Esophagus muscularis mucosa (tissue), 4 donors: ENCODE measurements around the gene ZBTB39. TPM values are rescaled to one million over a fixed set of nuclear protein-coding genes. Genes with fewer than 3 reads are reported as not detected.

Experiments
- DNase-seq: peaks from one replicate; pipeline ENCODE4 v3.0.0-alpha.2; 2017; ENCODE audit errors: extremely low spot score
- H3K27ac ChIP-seq, 4 donors: fragments of 200-600 bp; sonication (generic); replicated peaks in 1 of 4; 1 replicate in 3 of 4; 2 replicates in 1 of 4; pipeline ENCODE4 v1.5.1; 2016 to 2019; ENCODE audit warnings: mild to moderate bottlenecking in 1 of 4
- H3K27me3 ChIP-seq, 4 donors: fragments of 200-600 bp; sonication (generic); one replicate each; pipeline versions ENCODE4 v1.5.1 to v1.6.0; 2016 to 2019
- H3K36me3 ChIP-seq, 4 donors: fragments of 200-600 bp; sonication (generic); one replicate each; pipeline ENCODE4 v1.5.1; 2016 to 2019
- H3K4me1 ChIP-seq, 4 donors: fragments of 200-600 bp; sonication (generic); one replicate each; pipeline ENCODE4 v1.5.1; 2016 to 2019
- H3K4me3 ChIP-seq, 4 donors: fragments of 200-600 bp; sonication (generic); 1 replicate in 2 of 4; 2 replicates in 2 of 4; pipeline ENCODE4 v1.5.1; 2016 to 2019; ENCODE audit warnings: mild to moderate bottlenecking in 4 of 4, moderate library complexity in 1 of 4
- H3K9me3 ChIP-seq, 4 donors: fragments of 200-600 bp; sonication (generic); 1 replicate in 3 of 4; 2 replicates in 1 of 4; pipeline ENCODE4 v1.5.1; 2016 to 2019
- EP300 ChIP-seq: sonication (generic); formaldehyde crosslinking; IDR thresholded peaks from one replicate; pipeline ENCODE4 v1.6.1; 2017; ENCODE audit warnings: antibody characterized with exemption
- POLR2A ChIP-seq: fragments of 450-650 bp; IDR thresholded peaks from one replicate; pipeline ENCODE4 v1.6.1; 2017; ENCODE audit warnings: antibody characterized with exemption, moderate library complexity, mild to moderate bottlenecking, low read depth
- POLR2AphosphoS5 ChIP-seq, 2 donors: sonication (generic); formaldehyde crosslinking; IDR thresholded peaks; one replicate each; pipeline ENCODE4 v1.6.1; 2017; ENCODE audit warnings: antibody characterized with exemption in 2 of 2
- WGBS: methylation state at CpG from one replicate; pipeline ENCODE4 v1.1.5; 2018; 5-methylcytosine and 5-hydroxymethylcytosine counted together
- intact Hi-C: fragments of 100-400 bp; cut with DNase I; formaldehyde crosslinking; loops from one replicate; pipeline ENCODE4 v1.15.1; 2023
- total RNA-seq, 4 donors: library from RNA; depleted of rRNA; stranded (reverse); fragments of >200 nt; gene quantifications; one replicate each; pipeline versions ENCODE4 v1.1.0 to v1.2.1, GENCODE V29; 2016
- TF ChIP-seq, protein P1 (sequence below), 3 experiments: fragments of 200-600 bp in 2 of 3; fragments of 450-650 bp in 1 of 3; sonication (generic) in 2 of 3; IDR thresholded peaks; one replicate each; pipeline ENCODE4 v1.5.1; 2017 to 2019; ENCODE audit warnings: antibody characterized with exemption in 3 of 3, mild to moderate bottlenecking in 2 of 3, moderate library complexity in 1 of 3

Gene ZBTB39
- total RNA-seq, 4 donors from 2014 or later: 5.0 to 9.1 (median 7.1) TPM

DNA sequence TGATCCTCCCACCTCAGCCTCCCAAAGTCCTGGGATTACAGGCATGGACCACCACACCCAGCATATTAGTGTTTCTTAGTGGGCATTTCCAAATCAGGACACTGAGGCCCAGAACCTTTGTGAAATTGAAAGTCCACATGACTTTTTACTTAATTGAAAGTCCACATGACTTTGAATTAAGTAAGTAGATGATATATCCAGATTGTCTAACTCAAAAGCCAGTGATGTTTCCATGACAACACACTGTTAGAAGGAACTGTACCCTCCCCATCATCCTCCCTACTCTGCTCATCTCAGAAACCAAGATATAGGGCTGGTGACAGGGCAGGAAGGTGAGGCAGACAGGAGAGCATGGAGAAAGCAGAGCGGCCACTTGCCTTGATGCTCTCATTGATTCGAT, 36.3 kb upstream of the ZBTB39 start:
- Histone ChIP-seq H3K4me1 (no peaks in the 10 kb centered on the region), H3K9me3 (no peaks in the 10 kb centered on the region), H3K27ac (no peak overlapping the region), H3K4me3 (no peak overlapping the region), H3K36me3 (no peaks in the 10 kb centered on the region), H3K27me3 (no peaks in the 10 kb centered on the region)
- TF ChIP-seq POLR2A: no peak
- TF ChIP-seq, protein P1, sequence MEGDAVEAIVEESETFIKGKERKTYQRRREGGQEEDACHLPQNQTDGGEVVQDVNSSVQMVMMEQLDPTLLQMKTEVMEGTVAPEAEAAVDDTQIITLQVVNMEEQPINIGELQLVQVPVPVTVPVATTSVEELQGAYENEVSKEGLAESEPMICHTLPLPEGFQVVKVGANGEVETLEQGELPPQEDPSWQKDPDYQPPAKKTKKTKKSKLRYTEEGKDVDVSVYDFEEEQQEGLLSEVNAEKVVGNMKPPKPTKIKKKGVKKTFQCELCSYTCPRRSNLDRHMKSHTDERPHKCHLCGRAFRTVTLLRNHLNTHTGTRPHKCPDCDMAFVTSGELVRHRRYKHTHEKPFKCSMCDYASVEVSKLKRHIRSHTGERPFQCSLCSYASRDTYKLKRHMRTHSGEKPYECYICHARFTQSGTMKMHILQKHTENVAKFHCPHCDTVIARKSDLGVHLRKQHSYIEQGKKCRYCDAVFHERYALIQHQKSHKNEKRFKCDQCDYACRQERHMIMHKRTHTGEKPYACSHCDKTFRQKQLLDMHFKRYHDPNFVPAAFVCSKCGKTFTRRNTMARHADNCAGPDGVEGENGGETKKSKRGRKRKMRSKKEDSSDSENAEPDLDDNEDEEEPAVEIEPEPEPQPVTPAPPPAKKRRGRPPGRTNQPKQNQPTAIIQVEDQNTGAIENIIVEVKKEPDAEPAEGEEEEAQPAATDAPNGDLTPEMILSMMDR (IDR thresholded peaks at IDR 0.05): no peak
- TF ChIP-seq POLR2AphosphoS5 (IDR thresholded peaks at IDR 0.05): no peak
- TF ChIP-seq EP300: no peak
- intact Hi-C loops: no loop called here
- DNase-seq: no peak
- 91% methylated on average over 2 of the region's 2 CpGs for WGBS

DNA sequence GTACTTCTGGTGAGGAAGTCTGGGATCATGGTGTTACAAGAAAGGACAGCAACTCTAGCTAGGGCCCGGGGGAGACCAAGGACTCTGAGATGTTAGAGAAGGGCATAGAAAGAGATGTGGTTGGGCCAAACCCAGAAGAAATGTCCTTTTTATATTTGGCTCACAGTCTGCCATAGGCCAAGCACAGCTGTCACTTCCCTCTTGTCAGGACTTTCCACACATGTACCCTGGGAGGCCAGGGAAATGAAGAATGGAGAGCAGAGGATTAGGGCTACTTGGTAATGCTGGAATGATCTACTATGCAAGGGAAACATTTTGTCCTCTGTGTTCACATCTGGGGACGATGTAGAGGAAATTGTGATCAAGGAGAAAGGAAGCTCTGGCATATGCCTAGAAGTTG, 34.4 kb upstream of the ZBTB39 start:
- intact Hi-C loops: no loop called here
- H3K27me3 ChIP-seq: no peaks in the 10 kb centered on the region
- no peak for DNase-seq
- no peak overlapping the region for H3K27ac ChIP-seq
- no peak overlapping the region for H3K4me3 ChIP-seq
- no peaks in the 10 kb centered on the region for H3K4me1 ChIP-seq
- no peaks in the 10 kb centered on the region for H3K36me3 ChIP-seq
- no peak for TF ChIP-seq EP300
- no peak for TF ChIP-seq POLR2A
- TF ChIP-seq POLR2AphosphoS5 (IDR thresholded peaks at IDR 0.05): no peak
- TF ChIP-seq, protein P1 (IDR thresholded peaks at IDR 0.05): no peak
- H3K9me3 ChIP-seq: no peaks in the 10 kb centered on the region
- 81% methylated on average over 2 of the region's 2 CpGs for WGBS

DNA sequence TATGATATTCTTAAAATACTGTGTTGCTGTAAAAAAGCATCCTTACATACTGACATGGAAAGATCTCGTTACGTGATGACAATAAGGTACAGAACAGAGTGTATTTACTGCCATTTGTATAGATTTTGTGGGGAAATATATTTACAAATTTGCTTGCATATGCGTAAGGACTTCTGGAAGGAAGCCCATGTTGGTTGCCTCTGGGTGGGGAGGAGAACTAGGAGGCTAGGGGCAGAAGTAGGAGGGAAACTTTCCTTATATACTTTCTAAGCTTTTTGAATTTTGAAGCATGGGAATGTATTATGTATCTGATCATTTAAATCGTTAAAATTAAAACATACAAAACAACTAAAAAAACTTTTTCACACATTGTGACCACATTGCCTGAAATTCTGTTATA, 33.9 kb upstream of the ZBTB39 start:
- 92% methylated on average over 4 of the region's 4 CpGs for WGBS
- DNase-seq: no peak
- Histone ChIP-seq H3K27ac (no peak overlapping the region), H3K9me3 (no peaks in the 10 kb centered on the region), H3K27me3 (no peaks in the 10 kb centered on the region), H3K36me3 (no peaks in the 10 kb centered on the region), H3K4me3 (no peak overlapping the region), H3K4me1 (no peaks in the 10 kb centered on the region)
- intact Hi-C loops: no loop called here
- TF ChIP-seq POLR2AphosphoS5 (IDR thresholded peaks at IDR 0.05) (no peak), POLR2A (no peak), EP300 (no peak)
- TF ChIP-seq, protein P1 (IDR thresholded peaks at IDR 0.05): no peak

DNA sequence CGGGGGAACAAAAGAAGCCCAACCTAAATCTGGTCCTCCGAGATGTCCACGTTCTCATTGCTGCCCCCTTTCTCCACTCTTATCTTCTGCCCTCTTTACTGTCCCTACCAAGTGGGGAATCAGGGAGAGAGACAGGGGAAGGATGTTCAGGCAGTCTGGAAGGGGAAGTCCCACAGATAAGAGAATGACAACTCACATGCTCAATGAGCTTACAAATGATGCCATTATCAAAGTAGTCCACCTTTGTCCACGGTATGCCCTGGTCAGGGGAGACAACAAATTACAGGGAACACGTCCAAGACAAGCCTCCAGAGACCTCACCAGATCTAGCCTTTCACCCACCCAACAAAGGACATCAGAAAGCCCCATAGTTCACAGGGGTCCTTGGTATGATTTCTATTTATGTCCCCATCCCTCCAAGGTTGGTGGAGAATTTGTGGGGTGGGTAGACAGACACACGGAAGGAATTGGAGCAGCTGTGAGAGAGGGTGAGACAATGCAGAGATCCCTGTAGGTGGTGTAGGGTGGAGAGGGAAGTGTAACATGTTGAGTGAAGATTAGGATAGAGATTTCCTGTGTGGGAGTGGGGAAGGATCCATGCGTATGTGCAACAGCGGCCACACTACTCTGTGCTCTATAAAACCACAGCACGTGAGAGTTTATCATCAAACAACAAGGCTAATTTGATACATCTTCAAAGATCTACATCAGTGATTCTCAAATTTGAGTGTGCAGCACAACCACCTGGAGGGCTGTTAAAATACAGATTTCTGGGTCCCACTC, 32.9 kb upstream of the ZBTB39 start:
- Histone ChIP-seq H3K27me3 (no peaks in the 10 kb centered on the region), H3K4me1 (no peaks in the 10 kb centered on the region), H3K4me3 (no peak overlapping the region), H3K9me3 (no peaks in the 10 kb centered on the region), H3K27ac (no peak overlapping the region), H3K36me3 (no peaks in the 10 kb centered on the region)
- no peak for TF ChIP-seq POLR2AphosphoS5 (IDR thresholded peaks at IDR 0.05)
- TF ChIP-seq, protein P1 (IDR thresholded peaks at IDR 0.05): no peak
- no peak for TF ChIP-seq POLR2A
- no peak for TF ChIP-seq EP300
- whole genome bisulfite sequencing: 83% methylated on average over 9 of the region's 9 CpGs
- DNase-seq: no peak
- intact Hi-C loops: no loop called here

DNA sequence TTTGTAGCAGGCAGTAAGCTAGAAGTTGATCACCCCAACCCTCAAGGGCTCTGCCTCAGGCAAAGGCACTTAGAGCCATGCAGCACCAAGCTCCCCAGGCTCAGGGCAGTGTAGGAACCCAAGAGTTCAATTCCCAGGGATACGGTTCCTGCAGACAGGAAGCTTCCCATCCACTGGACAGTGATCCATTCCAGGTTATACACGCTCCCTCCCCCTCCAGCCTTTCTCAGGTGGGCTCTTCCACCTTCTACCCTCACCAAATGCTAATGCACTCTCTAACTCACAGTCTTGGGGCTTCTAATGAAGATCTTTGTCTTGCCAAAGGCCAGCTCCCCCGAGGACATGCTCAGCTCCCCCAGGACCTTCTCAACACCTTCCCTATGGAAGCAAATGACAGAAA, 30.9 kb upstream of the ZBTB39 start:
- intact Hi-C loops: no loop called here
- no peaks in the 10 kb centered on the region for H3K4me1 ChIP-seq
- H3K36me3 ChIP-seq: no peaks in the 10 kb centered on the region
- no peaks in the 10 kb centered on the region for H3K9me3 ChIP-seq
- no peak overlapping the region for H3K27ac ChIP-seq
- no peak for DNase-seq
- WGBS: 74% methylated on average over 3 of the region's 3 CpGs
- H3K4me3 ChIP-seq: no peak overlapping the region
- TF ChIP-seq POLR2A: no peak
- no peak for TF ChIP-seq EP300
- H3K27me3 ChIP-seq: no peaks in the 10 kb centered on the region
